ENCODE data around the gene ERCC3. TPM values are rescaled to one million over a fixed set of nuclear protein-coding genes. Genes with fewer than 3 reads are reported as not detected.
A peak's percentile ranks its signal among the peaks of the same experiment; 100 is the strongest.
"Not testable (repeated sequence)": the region's sequence is repeated elsewhere in the genome, so short reads cannot be mapped to it uniquely, and the experiment has no call there.

ERCC3 gene
- total and polyA plus RNA-seq, 8 donors = 16.5 to 103 (median 34.5) TPM

GRCh38 chr2:127228102-127228501 is 65.8 kb downstream of the ERCC3 start:
- peaks cover 0 to 7% (median 5%) of the 10 kb centered on the region in 4 donors for H3K9me3 ChIP-seq
- no peak overlapping the region for H3K27ac ChIP-seq
- 57 to 71% (median 69%) methylated on average over 5 of the region's 5 CpGs for WGBS, 5 donors
- H3K4me1 ChIP-seq = peaks cover 7 to 22% (median 10%) of the 10 kb centered on the region in 4 donors
- DNase-seq = peak in 1 of 2 donors; percentile 34
- no peaks in the 10 kb centered on the region for H3K36me3 ChIP-seq
- peaks cover 0 to 15% (median 0%) of the 10 kb centered on the region in 3 donors for H3K27me3 ChIP-seq
- intact Hi-C loops (cut with DNase I; ENCODE audit: low total_unique reads) = no loop called here
- no peak overlapping the region for H3K4me3 ChIP-seq
- TF ChIP-seq POLR2AphosphoS5 (IDR thresholded peaks at IDR 0.05) (no peak), EP300 (IDR thresholded peaks at IDR 0.05) (no peak), CTCF (IDR thresholded peaks at IDR 0.05) (no peak), POLR2A (IDR thresholded peaks at IDR 0.05) (no peak)

- H3K36me3 ChIP-seq; intact Hi-C loops (cut with DNase I; ENCODE audit: low total_unique reads); H3K9me3 ChIP-seq; DNase-seq; H3K4me3 ChIP-seq: not testable (repeated sequence)
- WGBS, 5 donors = 94 to 97% (median 96%) methylated on average over 5 of the region's 5 CpGs
- peak overlapping the region in 2 of 5 donors; percentile 48 to 54 for H3K27ac ChIP-seq
- peaks cover 0 to 23% (median 0%) of the 10 kb centered on the region in 3 donors for H3K27me3 ChIP-seq
- peaks cover 7 to 22% (median 10%) of the 10 kb centered on the region in 4 donors for H3K4me1 ChIP-seq
Observed at GRCh38 chr2:127227264-127227660, 66.7 kb downstream of the ERCC3 start.

GRCh38 chr2:127226520-127227263 is 67.3 kb downstream of the ERCC3 start:
- no peaks in the 10 kb centered on the region for H3K36me3 ChIP-seq
- TF ChIP-seq POLR2AphosphoS5 (IDR thresholded peaks at IDR 0.05) (peak in 2 of 3 donors; percentile 53 to 84), EP300 (IDR thresholded peaks at IDR 0.05) (no peak)
- H3K4me3 ChIP-seq = peak overlapping the region in 1 of 4 donors; percentile 4
- H3K4me1 ChIP-seq = peaks cover 7 to 22% (median 10%) of the 10 kb centered on the region in 4 donors
- peaks cover 0 to 7% (median 5%) of the 10 kb centered on the region in 4 donors for H3K9me3 ChIP-seq
- peak; percentile 72 to 89 for DNase-seq
- H3K27ac ChIP-seq = peak overlapping the region in 2 of 5 donors; percentile 48 to 54
- 9 to 24% (median 13%) methylated on average over 10 of the region's 10 CpGs for WGBS, 5 donors
- intact Hi-C loops (cut with DNase I; ENCODE audit: low total_unique reads) = no loop called here
- H3K27me3 ChIP-seq = peaks cover 0 to 29% (median 0%) of the 10 kb centered on the region in 3 donors

GRCh38 chr2:127226132-127226519 is 67.8 kb downstream of the ERCC3 start:
- TF ChIP-seq EP300 (IDR thresholded peaks at IDR 0.05) (no peak), POLR2AphosphoS5 (IDR thresholded peaks at IDR 0.05) (no peak)
- Histone ChIP-seq H3K36me3 (no peaks in the 10 kb centered on the region), H3K27me3 (peaks cover 0 to 34% (median 0%) of the 10 kb centered on the region in 3 donors), H3K27ac (no peak overlapping the region), H3K4me3 (no peak overlapping the region), H3K4me1 (peaks cover 7 to 22% (median 10%) of the 10 kb centered on the region in 4 donors), H3K9me3 (peaks cover 0 to 7% (median 5%) of the 10 kb centered on the region in 4 donors)
- intact Hi-C loops (cut with DNase I; ENCODE audit: low total_unique reads) = no loop called here
- DNase-seq = no peak
- 40 to 57% (median 51%) methylated on average over 9 of the region's 9 CpGs for WGBS, 5 donors

GRCh38 chr2:127225186-127225960 is 68.6 kb downstream of the ERCC3 start:
- no peak for TF ChIP-seq POLR2AphosphoS5 (IDR thresholded peaks at IDR 0.05)
- TF ChIP-seq POLR2A (IDR thresholded peaks at IDR 0.05) = no peak
- TF ChIP-seq EP300 (IDR thresholded peaks at IDR 0.05) = no peak
- TF ChIP-seq CTCF (IDR thresholded peaks at IDR 0.05) = no peak
- intact Hi-C loops (cut with DNase I; ENCODE audit: low total_unique reads) = no loop called here
- 58 to 65% (median 59%) methylated on average over 12 of the region's 12 CpGs for WGBS, 5 donors
- Histone ChIP-seq H3K4me3 (no peak overlapping the region), H3K9me3 (peaks cover 0 to 7% (median 5%) of the 10 kb centered on the region in 4 donors), H3K36me3 (no peaks in the 10 kb centered on the region), H3K27me3 (peaks cover 0 to 42% (median 5%) of the 10 kb centered on the region in 3 donors), H3K4me1 (peaks cover 7 to 26% (median 16%) of the 10 kb centered on the region in 4 donors), H3K27ac (no peak overlapping the region)
- no peak for DNase-seq

- Histone ChIP-seq H3K4me1 (peaks cover 15 to 37% (median 27%) of the 10 kb centered on the region in 4 donors), H3K27me3 (peaks cover 6 to 54% (median 18%) of the 10 kb centered on the region in 3 donors)
- H3K4me3 ChIP-seq; H3K9me3 ChIP-seq; H3K27ac ChIP-seq; intact Hi-C loops (cut with DNase I; ENCODE audit: low total_unique reads); H3K36me3 ChIP-seq; DNase-seq: not testable (repeated sequence)
- 68 to 82% (median 79%) methylated on average over 5 of the region's 5 CpGs for WGBS, 5 donors
Observed at GRCh38 chr2:127224135-127224534, 69.8 kb downstream of the ERCC3 start.

Measured in stomach (tissue), 9 donors.